Ovary (tissue), 9 donors: Measurements from ENCODE around the gene MAP3K9. TPM values are rescaled to one million over a fixed set of nuclear protein-coding genes. Genes with fewer than 3 reads are reported as not detected.

Source experiments
- DNase-seq, 5 donors: peaks; one replicate each; pipeline ENCODE4 v3.0.0-alpha.2; 2019 to 2020
- H3K27ac ChIP-seq, 2 donors: fragments of 200-600 bp; one replicate each; pipeline versions ENCODE4 v1.5.1 to v1.8.0; 2019 to 2022
- H3K27me3 ChIP-seq: fragments of 200-600 bp; one replicate; pipeline ENCODE4 v1.8.0; 2022
- H3K36me3 ChIP-seq: fragments of 200-600 bp; sonication (generic); one replicate; pipeline ENCODE4 v1.5.1; 2019
- H3K4me1 ChIP-seq: one replicate; pipeline ENCODE4 v1.8.1; 2013; ENCODE audit warnings: mild to moderate bottlenecking, moderate library complexity; ENCODE audit not compliant: insufficient read depth
- H3K4me3 ChIP-seq: fragments of 200-600 bp; sonication (generic); one replicate; pipeline ENCODE4 v1.5.1; 2017
- H3K9me3 ChIP-seq, 2 donors: fragments of 200-600 bp in 1 of 2; sonication (generic) in 1 of 2; one replicate each; pipeline versions ENCODE4 v1.5.1 to v1.8.1; 2013 to 2019; ENCODE audit warnings: mild to moderate bottlenecking in 1 of 2, moderate library complexity in 1 of 2
- CTCF ChIP-seq, 3 donors: fragments of 450-650 bp in 2 of 3; fragments of 200-600 bp in 1 of 3; IDR thresholded peaks; one replicate each; pipeline versions ENCODE4 v1.5.1 to v1.8.0; 2016 to 2022; ENCODE audit warnings: antibody characterized with exemption in 3 of 3, mild to moderate bottlenecking in 1 of 3
- EP300 ChIP-seq: sonication (generic); formaldehyde crosslinking; IDR thresholded peaks from one replicate; pipeline ENCODE4 v1.6.1; 2017; ENCODE audit warnings: antibody characterized with exemption
- POLR2A ChIP-seq: fragments of 450-650 bp; IDR thresholded peaks from one replicate; pipeline ENCODE4 v1.6.1; 2017; ENCODE audit warnings: antibody characterized with exemption, mild to moderate bottlenecking, moderate library complexity
- WGBS, 3 donors: extraction: QIAGEN DNeasy Blood & Tissue Kit in 1 of 3; methylation state at CpG; one replicate each; pipeline versions ENCODE4 v1.1.5 to v1.1.7; 2013 to 2017; 5-methylcytosine and 5-hydroxymethylcytosine counted together
- intact Hi-C, 4 donors: fragments of 100-400 bp; cut with DNase I; formaldehyde crosslinking; loops; one replicate each; pipeline versions ENCODE4 v1.11.0 to v1.15.1; 2022 to 2023
- polyA plus RNA-seq, 2 donors: library from polyadenylated mRNA; stranded (reverse); fragments of 200-250 nt in 1 of 2; fragments of 350-450 nt in 1 of 2; fragmentation: Illumina TruSeq in 1 of 2; extraction: RNeasy Lipid Tissue Mini Kit (QIAGEN cat#74804) in 1 of 2; gene quantifications; one replicate each; pipeline ENCODE4 v1.2.3, GENCODE V29; 2013 to 2014
- total RNA-seq, 7 donors: library from RNA; depleted of rRNA in 2 of 7; stranded (reverse); fragments of >200 nt in 2 of 7; fragmentation: NEBNext Ultra II Directional in 3 of 7; extraction: Animal tissue kit (Norgen Biotek cat#: 25700) in 3 of 7; gene quantifications; one replicate each; pipeline versions ENCODE4 v1.1.0 to v1.2.4, GENCODE V29; 2016 to 2023
- donor health status: DM: no; HTN: no; CAD: no; lungs with moderate emphysema.
- donor health status: DM: no; HTN: no; CAD: no.
- donor health status: Bipolar disorder and iron deficiency.
- donor health status: DM: yes; HTN: yes; CAD: no.
- donor health status: DM: no; HTN: no; CAD: no.
- donor health status: DM: yes; HTN: yes; CAD: no.

The MAP3K9 gene
- total and polyA plus RNA-seq, 9 donors = 0.80 to 3.7 (median 1.9) TPM

DNA sequence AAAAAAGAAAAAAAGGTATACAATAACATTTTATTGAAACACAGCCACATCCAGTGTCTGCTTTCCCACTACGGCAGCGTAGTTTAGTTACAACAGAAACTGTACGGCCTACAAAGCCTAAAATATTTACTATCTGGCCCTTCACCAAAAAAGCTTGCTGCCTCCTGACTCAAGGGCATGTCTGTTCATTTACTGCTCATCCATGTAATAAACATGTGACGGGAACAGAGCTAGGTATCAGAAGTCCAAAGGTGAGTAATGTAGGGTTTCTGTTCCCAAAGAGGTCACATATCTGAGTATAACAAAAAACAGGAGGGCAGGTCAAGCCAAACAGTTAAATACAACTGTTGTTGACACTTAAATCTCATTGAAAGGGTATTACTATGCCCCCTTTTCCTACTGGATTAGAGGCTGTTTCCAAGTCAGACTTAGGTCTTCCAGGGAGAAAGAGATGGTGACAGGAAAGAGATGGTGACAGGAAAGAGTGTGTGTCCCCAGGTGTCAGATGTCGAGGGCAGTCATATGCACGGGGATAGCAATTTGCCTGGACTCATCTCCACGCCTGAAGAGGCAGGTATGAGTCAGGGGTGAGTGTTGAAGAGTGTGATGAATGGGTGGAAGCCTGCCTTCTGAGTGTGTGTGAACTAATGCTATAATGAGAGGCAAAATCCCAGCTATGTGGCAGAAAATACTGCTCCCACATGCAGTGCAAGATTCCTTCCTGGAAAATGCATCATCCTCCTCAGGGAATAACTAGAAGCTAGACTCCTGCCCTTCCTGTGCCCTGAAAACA is 77.7 kb downstream of the MAP3K9 start:
- no peak for DNase-seq
- Histone ChIP-seq H3K9me3 (no peaks in the 10 kb centered on the region), H3K27ac (no peak overlapping the region), H3K27me3 (no peaks in the 10 kb centered on the region), H3K36me3 (no peaks in the 10 kb centered on the region), H3K4me1 (no peaks in the 10 kb centered on the region), H3K4me3 (no peak overlapping the region)
- intact Hi-C loops = no loop called here
- no peak for TF ChIP-seq EP300
- TF ChIP-seq POLR2A = no peak
- no peak for TF ChIP-seq CTCF (IDR thresholded peaks at IDR 0.05)
- WGBS, 3 donors = 81 to 89% (median 82%) methylated on average over 7 of the region's 7 CpGs

GRCh38 chr14:70730393-70730792 is 78.9 kb downstream of the MAP3K9 start:
- Histone ChIP-seq H3K4me3 (no peak overlapping the region), H3K27me3 (no peaks in the 10 kb centered on the region), H3K36me3 (no peaks in the 10 kb centered on the region), H3K9me3 (no peaks in the 10 kb centered on the region), H3K27ac (no peak overlapping the region), H3K4me1 (no peaks in the 10 kb centered on the region)
- intact Hi-C loops = no loop called here
- DNase-seq = no peak
- WGBS, 3 donors = 95 to 98% (median 96%) methylated on average over 11 to 17 of the region's 17 CpGs
- TF ChIP-seq POLR2A = no peak
- no peak for TF ChIP-seq CTCF (IDR thresholded peaks at IDR 0.05)
- no peak for TF ChIP-seq EP300

- TF ChIP-seq CTCF (IDR thresholded peaks at IDR 0.05) (no peak), POLR2A (no peak), EP300 (no peak)
- Histone ChIP-seq H3K36me3 (no peaks in the 10 kb centered on the region), H3K4me1 (no peaks in the 10 kb centered on the region), H3K4me3 (no peak overlapping the region), H3K9me3 (no peaks in the 10 kb centered on the region), H3K27ac (no peak overlapping the region), H3K27me3 (no peaks in the 10 kb centered on the region)
- intact Hi-C loops = no loop called here
- 55 to 71% (median 58%) methylated on average over 6 of the region's 6 CpGs for WGBS, 3 donors
- no peak for DNase-seq
These were observed 82.5 kb downstream of the MAP3K9 start for GRCh38 chr14:70726651-70727375.

DNA sequence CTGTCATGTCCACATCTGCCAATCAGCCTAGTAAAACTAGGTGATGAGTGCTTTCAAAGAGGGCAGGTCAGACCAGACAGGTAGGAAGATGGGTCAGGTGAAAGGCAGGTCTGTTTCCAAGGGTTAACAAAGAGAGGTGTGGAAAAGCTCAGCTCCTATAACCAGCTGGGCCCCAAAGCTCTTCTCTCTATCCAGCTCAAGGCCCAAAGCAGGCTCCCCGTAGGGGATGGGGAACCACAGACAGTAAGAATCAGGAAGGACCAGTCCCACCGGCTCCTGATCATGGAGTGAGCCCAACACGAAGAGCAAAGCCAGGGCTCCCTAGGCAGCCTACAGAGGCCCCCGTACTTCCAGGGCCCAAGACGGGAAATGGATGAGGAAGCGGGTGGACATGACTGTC is 84.4 kb downstream of the MAP3K9 start:
- no peaks in the 10 kb centered on the region for H3K36me3 ChIP-seq
- H3K9me3 ChIP-seq = no peaks in the 10 kb centered on the region
- no peaks in the 10 kb centered on the region for H3K27me3 ChIP-seq
- no peak overlapping the region for H3K4me3 ChIP-seq
- DNase-seq = no peak
- intact Hi-C loops = no loop called here
- WGBS, 3 donors = 85 to 90% (median 86%) methylated on average over 6 of the region's 6 CpGs
- H3K27ac ChIP-seq = no peak overlapping the region
- no peaks in the 10 kb centered on the region for H3K4me1 ChIP-seq
- TF ChIP-seq EP300 (no peak), CTCF (IDR thresholded peaks at IDR 0.05) (no peak), POLR2A (no peak)
